ENCODE measurements around the gene EGFLAM. TPM values are rescaled to one million over a fixed set of nuclear protein-coding genes. Genes with fewer than 3 reads are reported as not detected.

The EGFLAM gene
- total and polyA plus RNA-seq, 2 of the 4 experiments (the other 2 are of a cell fraction): 0.77 to 1.1 TPM

- TF ChIP-seq RCOR1 (IDR thresholded peaks at IDR 0.05; ENCODE audit: insufficient replicate concordance, low read length) (no peak), CEBPB (IDR thresholded peaks at IDR 0.05; ENCODE audit: low read depth, low read length) (no peak)
Measured at GRCh38 chr5:38467353-38468040, 209.1 kb downstream of the EGFLAM start (continued).

- in situ Hi-C loops (cut with MboI; ENCODE audit: low sequenced_read_pairs): no loop called here
- BruUV-seq (replicated peaks): no TSS peak
- peaks cover 5% of the 10 kb centered on the region for H4K20me1 ChIP-seq (ENCODE audit: insufficient read depth, low read length)
- dilution Hi-C loops (cut with HindIII; ENCODE audit: low sequenced_read_pairs, unreplicated experiment): no loop called here
- peak overlapping the region; percentile 68 for H3K27ac ChIP-seq (ENCODE audit: insufficient read depth, low read length)
- H3K18ac ChIP-seq (ENCODE audit: low read depth, low read length): peak overlapping the region; percentile 64
- H3K9ac ChIP-seq (ENCODE audit: low read depth, low read length): no peak overlapping the region
- no peaks in the 10 kb centered on the region for H3K9me3 ChIP-seq (ENCODE audit: control insufficient read depth, insufficient read depth, low read length)
- peak overlapping the region; percentile 94 for H2AK5ac ChIP-seq (ENCODE audit: low read depth, low read length)
- peak overlapping the region; percentile 91 for H2AFZ ChIP-seq (replicated peaks; ENCODE audit: low read length, poor library complexity)
- peak overlapping the region; percentile 90 for H2BK20ac ChIP-seq (ENCODE audit: low read depth, low read length)
- H3K14ac ChIP-seq (replicated peaks; ENCODE audit: low read depth, low read length): peak overlapping the region; percentile 88
- peak overlapping the region; percentile 34 to 87 for H4K8ac ChIP-seq (ENCODE audit: low read depth in 2 of 2, low read length in 2 of 2)
- H3K36me3 ChIP-seq (ENCODE audit: control insufficient read depth, insufficient read depth, low read length): no peaks in the 10 kb centered on the region
- H4K91ac ChIP-seq (ENCODE audit: insufficient read depth, low read depth, low read length): peak overlapping the region; percentile 76
- H2AK9ac ChIP-seq (replicated peaks; ENCODE audit: low read depth, low read length, poor library complexity): peak overlapping the region; percentile 93
- peak; percentile 79 for ATAC-seq (ENCODE audit: low read depth)
- H4K5ac ChIP-seq (ENCODE audit: low read depth, low read length): peak overlapping the region; percentile 76
- peaks cover 39% of the 10 kb centered on the region for H3K9me1 ChIP-seq (ENCODE audit: insufficient read depth, low read length)
- peak overlapping the region; percentile 65 for H2BK5ac ChIP-seq (ENCODE audit: low read depth, low read length, poor library complexity, severe bottlenecking)
- intact Hi-C loops (cut with micrococcal nuclease): loop anchor here (5.0 kb wide), 1 partner anchor 84 kb away; no protein-coding TSS in a partner anchor
- POLR2A ChIA-PET (ENCODE audit: unreplicated experiment): no interaction called here
- no peak overlapping the region; the same call in 1 of the 2 replicates for H3K56ac ChIP-seq (ENCODE audit: extremely low read depth, insufficient read depth, low read length)
- TF ChIP-seq RCOR1 (IDR thresholded peaks at IDR 0.05; ENCODE audit: insufficient replicate concordance, low read length): peak; percentile 99
- TF ChIP-seq USF2 (IDR thresholded peaks at IDR 0.05; ENCODE audit: low read depth, low read length): peak; percentile 42; the same call in 1 of the 2 replicates
- TF ChIP-seq BHLHE40 (IDR thresholded peaks at IDR 0.05; ENCODE audit: low read depth, low read length): peak; percentile 42; the same call in 1 of the 2 replicates
- TF ChIP-seq ELK1 (IDR thresholded peaks at IDR 0.05; ENCODE audit: borderline replicate concordance, low read depth, low read length): no peak
- TF ChIP-seq RFX5 (IDR thresholded peaks at IDR 0.05; ENCODE audit: low read depth, low read length): no peak
- peak; percentile 75 for TF ChIP-seq FOS (IDR thresholded peaks at IDR 0.05; ENCODE audit: low read depth, low read length)
- TF ChIP-seq CEBPB (IDR thresholded peaks at IDR 0.05; ENCODE audit: low read depth, low read length): peak; percentile 80
- H3K4ac ChIP-seq (ENCODE audit: low read depth, low read length): peak overlapping the region; percentile 90
- H3K79me1 ChIP-seq (ENCODE audit: low read depth in 1 of 2, low read length in 2 of 2): peaks cover 0 to 8% of the 10 kb centered on the region in 2 experiments; a peak in 1 of 4 replicates
- peak overlapping the region; percentile 60; the same call in 1 of the 2 replicates for H3K23ac ChIP-seq (ENCODE audit: low read depth, low read length)
- peak overlapping the region; percentile 16; the same call in 1 of the 2 replicates for H3K4me2 ChIP-seq (ENCODE audit: low read depth, low read length)
- peak overlapping the region; percentile 92 for H2BK120ac ChIP-seq (ENCODE audit: low read depth, low read length)
- no peak overlapping the region for H3K4me3 ChIP-seq (ENCODE audit: insufficient read depth, low read depth, low read length)
- 53% methylated on average over 7 of the region's 12 CpGs; no CpG with 5 or more reads in 1 of the 2 experiments for WGBS, 2 experiments (ENCODE audit: extremely low coverage in 2 of 2, insufficient read length in 1 of 2)
- H3K27me3 ChIP-seq (ENCODE audit: control insufficient read depth, insufficient read depth, low read length): no peaks in the 10 kb centered on the region
- CTCF ChIA-PET: interaction anchor here (2.6 kb wide), 1 partner anchor 26 kb away, joined by 16 read pairs; no protein-coding TSS in a partner anchor
- H3K4me1 ChIP-seq (ENCODE audit: control insufficient read depth, insufficient read depth, low read length): peaks cover 46% of the 10 kb centered on the region
- H2BK15ac ChIP-seq (ENCODE audit: low read depth, low read length): peak overlapping the region; percentile 85; the same call in 2 of the 3 replicates
- DNase-seq: peak; percentile 97
Measured at GRCh38 chr5:38468202-38468673, 209.9 kb downstream of the EGFLAM start.

Data from IMR-90 (cell line).